Measurements from ENCODE around the gene NKAIN1. TPM values are rescaled to one million over a fixed set of nuclear protein-coding genes. Genes with fewer than 3 reads are reported as not detected.
A peak's percentile ranks its signal among the peaks of the same experiment; 100 is the strongest.
"Not testable (repeated sequence)": the region's sequence is repeated elsewhere in the genome, so short reads cannot be mapped to it uniquely, and the experiment has no call there.

The NKAIN1 gene
- total and polyA plus RNA-seq, 5 experiments from 2014 or later: not detected

GRCh38 chr1:31203215-31203614, 36.5 kb downstream of the NKAIN1 start:
- no peak for ATAC-seq
- H3K4me3 Mint-ChIP-seq: no peak overlapping the region
- H3K27ac Mint-ChIP-seq: no peak overlapping the region
- DNase-seq: no peak
- H3K4me1 Mint-ChIP-seq: peaks cover 0 to 3% (median 0%) of the 10 kb centered on the region in 4 donors
- POLR2A ChIA-PET: interaction anchor here (0.6 kb wide), 1 partner anchor 14 kb away, joined by 5 read pairs; no protein-coding TSS in a partner anchor
- H3K36me3 Mint-ChIP-seq: no peaks in the 10 kb centered on the region
- peaks cover 0 to 23% (median 10%) of the 10 kb centered on the region in 5 donors for H3K27me3 Mint-ChIP-seq
- no peaks in the 10 kb centered on the region for H3K9me3 Mint-ChIP-seq

- Mint-ChIP-seq H3K9me3 (no peaks in the 10 kb centered on the region), H3K27me3 (peaks cover 0 to 23% (median 9%) of the 10 kb centered on the region in 5 donors), H3K4me1 (peaks cover 0 to 3% (median 0%) of the 10 kb centered on the region in 4 donors), H3K27ac (peak overlapping the region in 1 of 10 donors; percentile 62), H3K36me3 (no peaks in the 10 kb centered on the region), H3K4me3 (no peak overlapping the region)
- DNase-seq: no peak
- ATAC-seq: no peak
- POLR2A ChIA-PET: no interaction called here
These were observed 37.7 kb downstream of the NKAIN1 start for GRCh38 chr1:31201931-31202360.

- Mint-ChIP-seq H3K4me3 (no peak overlapping the region), H3K27ac (no peak overlapping the region), H3K27me3 (peaks cover 0 to 22% (median 9%) of the 10 kb centered on the region in 5 donors), H3K36me3 (no peaks in the 10 kb centered on the region), H3K4me1 (peaks cover 0 to 3% (median 0%) of the 10 kb centered on the region in 4 donors), H3K9me3 (no peaks in the 10 kb centered on the region)
- no peak for DNase-seq
- ATAC-seq: no peak
- POLR2A ChIA-PET: no interaction called here
These were observed 39.7 kb downstream of the NKAIN1 start for GRCh38 chr1:31199949-31200348.

- peaks cover 0 to 16% (median 5%) of the 10 kb centered on the region in 5 donors for H3K27me3 Mint-ChIP-seq
- POLR2A ChIA-PET: no interaction called here
- no peak overlapping the region for H3K4me3 Mint-ChIP-seq
These were observed 40.4 kb downstream of the NKAIN1 start for GRCh38 chr1:31199236-31199790.

GRCh38 chr1:31198600-31198999, 41.1 kb downstream of the NKAIN1 start:
- Mint-ChIP-seq H3K36me3 (no peaks in the 10 kb centered on the region), H3K27ac (no peak overlapping the region), H3K4me1 (peaks cover 0 to 3% (median 0%) of the 10 kb centered on the region in 4 donors), H3K27me3 (peaks cover 0 to 14% (median 5%) of the 10 kb centered on the region in 5 donors), H3K4me3 (no peak overlapping the region), H3K9me3 (no peaks in the 10 kb centered on the region)
- no peak for ATAC-seq
- no peak for DNase-seq
- POLR2A ChIA-PET: no interaction called here

More at GRCh38 chr1:31199236-31199790, 40.4 kb downstream of the NKAIN1 start:
- H3K9me3 Mint-ChIP-seq: no peaks in the 10 kb centered on the region
- H3K36me3 Mint-ChIP-seq: no peaks in the 10 kb centered on the region
- DNase-seq (no peak), ATAC-seq (no peak)
- peaks cover 0 to 3% (median 0%) of the 10 kb centered on the region in 4 donors for H3K4me1 Mint-ChIP-seq
- H3K27ac Mint-ChIP-seq: no peak overlapping the region

- ATAC-seq: no peak
- H3K4me1 Mint-ChIP-seq: peaks cover 0 to 3% (median 0%) of the 10 kb centered on the region in 4 donors
- no peak for DNase-seq
- H3K36me3 Mint-ChIP-seq: no peaks in the 10 kb centered on the region
- peaks cover 0 to 14% (median 5%) of the 10 kb centered on the region in 5 donors for H3K27me3 Mint-ChIP-seq
- H3K4me3 Mint-ChIP-seq: no peak overlapping the region
- H3K9me3 Mint-ChIP-seq: no peaks in the 10 kb centered on the region
- POLR2A ChIA-PET: no interaction called here
- H3K27ac Mint-ChIP-seq: no peak overlapping the region
These were observed 41.5 kb downstream of the NKAIN1 start for GRCh38 chr1:31198150-31198549.

GRCh38 chr1:31196685-31197084, 43.0 kb downstream of the NKAIN1 start:
- POLR2A ChIA-PET: no interaction called here
- Mint-ChIP-seq H3K36me3 (no peaks in the 10 kb centered on the region), H3K4me3 (no peak overlapping the region), H3K27ac (no peak overlapping the region), H3K9me3 (no peaks in the 10 kb centered on the region), H3K4me1 (peaks cover 0 to 3% (median 0%) of the 10 kb centered on the region in 4 donors), H3K27me3 (peaks cover 0 to 14% (median 5%) of the 10 kb centered on the region in 5 donors)
- DNase-seq: no peak
- no peak for ATAC-seq

- H3K9me3 Mint-ChIP-seq, POLR2A ChIA-PET, H3K4me3 Mint-ChIP-seq, H3K4me1 Mint-ChIP-seq, H3K36me3 Mint-ChIP-seq, ATAC-seq, DNase-seq, H3K27ac Mint-ChIP-seq: not testable (repeated sequence)
- peaks cover 0 to 12% (median 5%) of the 10 kb centered on the region in 5 donors for H3K27me3 Mint-ChIP-seq
These were observed 44.4 kb downstream of the NKAIN1 start for GRCh38 chr1:31195267-31195666.

- H3K4me1 Mint-ChIP-seq: no peaks in the 10 kb centered on the region
- H3K4me3 Mint-ChIP-seq: no peak overlapping the region
- POLR2A ChIA-PET: no interaction called here
- no peaks in the 10 kb centered on the region for H3K9me3 Mint-ChIP-seq
- no peak for DNase-seq
- H3K27ac Mint-ChIP-seq: no peak overlapping the region
- no peaks in the 10 kb centered on the region for H3K36me3 Mint-ChIP-seq
- no peak for ATAC-seq
- peaks cover 0 to 7% (median 0%) of the 10 kb centered on the region in 5 donors for H3K27me3 Mint-ChIP-seq
These were observed 46.0 kb downstream of the NKAIN1 start for GRCh38 chr1:31193729-31194128.

GRCh38 chr1:31191281-31191680, 48.4 kb downstream of the NKAIN1 start:
- Mint-ChIP-seq H3K27ac (no peak overlapping the region), H3K36me3 (no peaks in the 10 kb centered on the region), H3K4me3 (no peak overlapping the region), H3K9me3 (no peaks in the 10 kb centered on the region), H3K4me1 (no peaks in the 10 kb centered on the region), H3K27me3 (peaks cover 4 to 14% (median 6%) of the 10 kb centered on the region in 5 donors)
- DNase-seq (no peak), ATAC-seq (no peak)
- POLR2A ChIA-PET: no interaction called here

- POLR2A ChIA-PET: interaction anchor here (0.5 kb wide), 1 partner anchor 14 kb away, joined by 5 read pairs; no protein-coding TSS in a partner anchor
- H3K27me3 Mint-ChIP-seq: peaks cover 4 to 15% (median 6%) of the 10 kb centered on the region in 5 donors
- H3K9me3 Mint-ChIP-seq: no peaks in the 10 kb centered on the region
- DNase-seq (no peak), ATAC-seq (no peak)
- no peak overlapping the region for H3K4me3 Mint-ChIP-seq
- H3K27ac Mint-ChIP-seq: no peak overlapping the region
- no peaks in the 10 kb centered on the region for H3K36me3 Mint-ChIP-seq
- no peaks in the 10 kb centered on the region for H3K4me1 Mint-ChIP-seq
These were observed 49.7 kb downstream of the NKAIN1 start for GRCh38 chr1:31189696-31190674.

GRCh38 chr1:31183927-31184554, 55.6 kb downstream of the NKAIN1 start:
- no peak for ATAC-seq
- H3K4me1 Mint-ChIP-seq: peaks cover 3 to 21% (median 7%) of the 10 kb centered on the region in 4 donors
- H3K4me3 Mint-ChIP-seq: no peak overlapping the region
- POLR2A ChIA-PET: interaction anchor here (0.6 kb wide), 1 partner anchor 157 kb away, joined by 4 read pairs; no protein-coding TSS in a partner anchor
- H3K9me3 Mint-ChIP-seq: no peaks in the 10 kb centered on the region
- H3K27me3 Mint-ChIP-seq: peaks cover 23 to 74% (median 42%) of the 10 kb centered on the region in 5 donors
- peaks cover 0 to 2% (median 0%) of the 10 kb centered on the region in 3 donors for H3K36me3 Mint-ChIP-seq
- H3K27ac Mint-ChIP-seq: no peak overlapping the region
- DNase-seq: peak in 4 of 10 donors; percentile 3 to 17 (median 10)
